Natural killer cell (primary cell): ENCODE data around the gene C1orf146. TPM values are rescaled to one million over a fixed set of nuclear protein-coding genes. Genes with fewer than 3 reads are reported as not detected.

Source experiments
- ATAC-seq, 3 donors: fragments of 150-1000 bp in 2 of 3; fragments of 200-7000 bp in 1 of 3; cut with Tn5 transposase; 1 replicate in 1 of 3; 2 replicates in 2 of 3; pipeline ENCODE4 v1.10.0; 2021; ENCODE audit warnings: mild to moderate bottlenecking in 2 of 3, moderate library complexity in 2 of 3
- DNase-seq, 2 donors: peaks; one replicate each; pipeline versions ENCODE4 v3.0.0 to v3.0.0-alpha.2; 2013 to 2021; ENCODE audit warnings: mixed read lengths in 1 of 2
- H3K27ac ChIP-seq: one replicate; pipeline ENCODE4 v1.5.1; 2013; ENCODE audit warnings: mild to moderate bottlenecking, low read length
- H3K27me3 ChIP-seq: one replicate; pipeline ENCODE4 v1.6.1; 2013; ENCODE audit warnings: low read length; ENCODE audit not compliant: control insufficient read depth, insufficient read depth
- H3K36me3 ChIP-seq: one replicate; pipeline ENCODE4 v1.6.1; 2013; ENCODE audit warnings: low read length; ENCODE audit not compliant: control insufficient read depth, insufficient read depth
- H3K4me1 ChIP-seq: one replicate; pipeline ENCODE4 v1.6.1; 2013; ENCODE audit warnings: low read length; ENCODE audit not compliant: control insufficient read depth, insufficient read depth
- H3K4me3 ChIP-seq: one replicate; pipeline ENCODE4 v1.5.1; 2013; ENCODE audit warnings: low read length
- H3K9me3 ChIP-seq: one replicate; pipeline ENCODE4 v1.6.1; 2013; ENCODE audit warnings: low read length; ENCODE audit not compliant: control insufficient read depth, insufficient read depth
- H3K27ac Mint-ChIP-seq, 2 donors: one replicate each; pipeline ENCODE4 v1.8.0; 2022; ENCODE audit warnings: mild to moderate bottlenecking in 2 of 2, mixed read lengths in 2 of 2, moderate library complexity in 1 of 2
- H3K27me3 Mint-ChIP-seq, 2 donors: one replicate each; pipeline ENCODE4 v1.8.0; 2022; ENCODE audit warnings: low read depth in 2 of 2, mixed read lengths in 2 of 2
- H3K36me3 Mint-ChIP-seq: one replicate; pipeline ENCODE4 v1.8.0; 2022; ENCODE audit warnings: mixed read lengths
- H3K4me1 Mint-ChIP-seq, 2 donors: one replicate each; pipeline ENCODE4 v1.8.0; 2022; ENCODE audit warnings: mixed read lengths in 2 of 2
- H3K4me3 Mint-ChIP-seq: one replicate; pipeline ENCODE4 v1.8.0; 2022; ENCODE audit warnings: mild to moderate bottlenecking, moderate library complexity, mixed read lengths
- H3K9me3 Mint-ChIP-seq, 2 donors: one replicate each; pipeline ENCODE4 v1.8.0; 2022; ENCODE audit warnings: mixed read lengths in 2 of 2
- WGBS: methylation state at CpG from one replicate; pipeline ENCODE4 v1.1.7; 2013; ENCODE audit warnings: missing lambda C conversion rate; ENCODE audit not compliant: insufficient coverage; 5-methylcytosine and 5-hydroxymethylcytosine counted together
- intact Hi-C: fragments of 100-400 bp; cut with micrococcal nuclease; formaldehyde crosslinking; loops from one replicate; pipeline ENCODE4 v1.14.2; 2022
- total RNA-seq, 4 donors: library from RNA; stranded (reverse); fragments of 120-200 nt in 1 of 4; gene quantifications; one replicate each; pipeline versions ENCODE4 v1.2.3 to v1.2.4, GENCODE V29; 2013 to 2022
- TF ChIP-seq, protein P1 (sequence below): fragments of 200-600 bp; IDR thresholded peaks from one replicate; pipeline ENCODE4 v1.8.0; 2022; ENCODE audit warnings: antibody characterized with exemption

C1orf146 gene
- total RNA-seq, 3 donors from 2014 or later (not counting 1 experiment from before 2014, with no cell fraction given), result not detected

DNA sequence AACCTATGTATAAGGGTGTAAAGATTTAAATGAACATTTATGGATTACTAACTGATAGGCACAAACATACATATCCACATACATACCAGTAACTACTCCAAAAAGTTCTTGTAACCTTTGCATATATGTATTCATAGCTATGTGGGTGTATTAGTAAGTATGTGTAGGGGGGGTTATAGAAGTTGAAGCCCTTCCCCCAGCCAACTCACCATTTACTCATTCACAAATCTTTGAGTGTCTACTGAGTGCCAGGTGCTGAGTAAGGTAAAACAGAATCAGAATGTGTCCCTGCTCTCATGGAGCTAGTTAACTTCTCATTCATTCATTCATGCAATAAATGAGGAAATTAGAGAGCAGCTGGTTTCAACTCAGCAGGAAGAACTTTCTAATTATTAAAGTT is 1.3 kb downstream of the C1orf146 start:
- no peak for DNase-seq
- no peak overlapping the region for H3K4me3 ChIP-seq
- H3K9me3 Mint-ChIP-seq, result no peaks in the 10 kb centered on the region
- intact Hi-C loops, result no loop called here
- H3K4me1 Mint-ChIP-seq, result no peaks in the 10 kb centered on the region
- H3K36me3 ChIP-seq, result no peaks in the 10 kb centered on the region
- no peak for ATAC-seq
- H3K4me1 ChIP-seq, result no peaks in the 10 kb centered on the region
- no peak overlapping the region for H3K4me3 Mint-ChIP-seq
- no peaks in the 10 kb centered on the region for H3K36me3 Mint-ChIP-seq
- peaks cover 4 to 9% of the 10 kb centered on the region in 2 donors for H3K27me3 Mint-ChIP-seq
- H3K9me3 ChIP-seq, result no peaks in the 10 kb centered on the region
- H3K27me3 ChIP-seq, result no peaks in the 10 kb centered on the region
- TF ChIP-seq, protein P1, sequence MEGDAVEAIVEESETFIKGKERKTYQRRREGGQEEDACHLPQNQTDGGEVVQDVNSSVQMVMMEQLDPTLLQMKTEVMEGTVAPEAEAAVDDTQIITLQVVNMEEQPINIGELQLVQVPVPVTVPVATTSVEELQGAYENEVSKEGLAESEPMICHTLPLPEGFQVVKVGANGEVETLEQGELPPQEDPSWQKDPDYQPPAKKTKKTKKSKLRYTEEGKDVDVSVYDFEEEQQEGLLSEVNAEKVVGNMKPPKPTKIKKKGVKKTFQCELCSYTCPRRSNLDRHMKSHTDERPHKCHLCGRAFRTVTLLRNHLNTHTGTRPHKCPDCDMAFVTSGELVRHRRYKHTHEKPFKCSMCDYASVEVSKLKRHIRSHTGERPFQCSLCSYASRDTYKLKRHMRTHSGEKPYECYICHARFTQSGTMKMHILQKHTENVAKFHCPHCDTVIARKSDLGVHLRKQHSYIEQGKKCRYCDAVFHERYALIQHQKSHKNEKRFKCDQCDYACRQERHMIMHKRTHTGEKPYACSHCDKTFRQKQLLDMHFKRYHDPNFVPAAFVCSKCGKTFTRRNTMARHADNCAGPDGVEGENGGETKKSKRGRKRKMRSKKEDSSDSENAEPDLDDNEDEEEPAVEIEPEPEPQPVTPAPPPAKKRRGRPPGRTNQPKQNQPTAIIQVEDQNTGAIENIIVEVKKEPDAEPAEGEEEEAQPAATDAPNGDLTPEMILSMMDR, result no peak
- H3K27ac Mint-ChIP-seq, result no peak overlapping the region
- no peak overlapping the region for H3K27ac ChIP-seq

DNA sequence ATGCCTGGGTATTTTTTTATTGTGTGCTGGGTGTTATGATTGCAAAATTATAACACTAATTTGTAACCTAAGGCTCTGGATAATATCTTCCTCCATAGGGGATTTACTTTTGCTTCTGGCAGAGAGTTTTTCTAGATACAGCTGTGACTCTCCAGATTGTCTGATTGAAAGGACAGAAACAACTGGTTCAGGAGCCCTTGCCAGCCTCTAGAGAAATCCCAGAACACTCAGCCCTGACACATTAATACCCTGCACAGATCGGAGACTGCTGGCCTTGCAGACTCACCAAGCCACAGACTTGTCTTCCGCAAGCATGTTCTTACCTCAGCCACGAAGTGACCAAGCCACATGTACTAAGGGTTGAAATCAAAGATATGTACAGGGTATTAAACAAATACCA is 10.7 kb downstream of the C1orf146 start:
- WGBS, result 91% methylated on average over 3 of the region's 3 CpGs
- Histone ChIP-seq H3K27me3 (no peaks in the 10 kb centered on the region), H3K36me3 (no peaks in the 10 kb centered on the region), H3K4me3 (no peak overlapping the region), H3K27ac (no peak overlapping the region), H3K9me3 (no peaks in the 10 kb centered on the region), H3K4me1 (no peaks in the 10 kb centered on the region)
- Mint-ChIP-seq H3K9me3 (no peaks in the 10 kb centered on the region), H3K27me3 (peaks cover 9 to 13% of the 10 kb centered on the region in 2 donors), H3K4me3 (no peak overlapping the region), H3K27ac (no peak overlapping the region), H3K4me1 (no peaks in the 10 kb centered on the region), H3K36me3 (no peaks in the 10 kb centered on the region)
- ATAC-seq, result no peak
- TF ChIP-seq, protein P1, result no peak
- no peak for DNase-seq
- intact Hi-C loops, result no loop called here

DNA sequence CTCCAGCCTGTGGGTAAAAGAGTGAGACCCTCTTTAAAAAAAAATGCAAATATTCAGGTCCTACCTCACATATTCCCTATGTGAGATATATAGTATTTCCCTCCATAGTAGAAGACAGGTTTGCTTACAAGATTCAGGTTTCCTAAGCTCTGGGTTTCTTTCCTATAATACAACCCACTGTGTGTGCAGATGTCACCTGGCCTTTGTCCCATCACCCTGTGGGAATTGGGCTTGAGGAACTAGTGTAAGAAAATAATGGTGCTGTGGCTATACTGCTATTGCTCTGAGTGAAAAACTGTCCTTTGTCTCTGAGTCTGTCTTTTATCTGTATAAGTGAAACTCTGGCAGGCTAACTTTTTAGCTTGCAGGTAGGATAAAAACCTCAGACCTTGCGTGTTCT is 13.0 kb downstream of the C1orf146 start:
- intact Hi-C loops, result no loop called here
- no peaks in the 10 kb centered on the region for H3K36me3 Mint-ChIP-seq
- 95% methylated on average over 1 of the region's 1 CpG for WGBS

DNA sequence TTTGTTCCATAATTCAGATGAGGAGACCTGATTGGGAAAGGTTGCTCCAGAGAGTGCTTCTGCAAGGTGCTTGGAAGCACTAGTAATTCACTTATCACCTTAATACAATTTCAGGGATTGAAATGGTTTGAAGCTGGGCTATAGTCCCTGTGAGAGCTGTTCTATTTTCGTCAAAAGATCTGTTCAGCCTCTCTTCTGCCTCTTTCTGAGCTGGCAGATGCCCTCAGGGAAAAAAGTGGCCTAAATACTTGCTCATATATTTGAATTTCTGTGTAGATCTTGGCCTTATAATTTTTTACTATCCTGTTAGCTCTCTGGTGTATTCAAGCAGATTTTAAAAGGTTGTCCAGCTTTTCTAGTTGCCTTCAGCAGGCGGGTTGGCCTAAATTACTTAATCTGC is 22.3 kb downstream of the C1orf146 start:
- H3K27me3 Mint-ChIP-seq, result peaks cover 7 to 11% of the 10 kb centered on the region in 2 donors
- H3K4me3 Mint-ChIP-seq, result no peak overlapping the region
- no peak overlapping the region for H3K27ac ChIP-seq
- TF ChIP-seq, protein P1, result no peak
- H3K27me3 ChIP-seq, result no peaks in the 10 kb centered on the region
- H3K9me3 Mint-ChIP-seq, result no peaks in the 10 kb centered on the region
- no peak overlapping the region for H3K4me3 ChIP-seq
- no peak overlapping the region for H3K27ac Mint-ChIP-seq
- no peaks in the 10 kb centered on the region for H3K36me3 Mint-ChIP-seq
- no peaks in the 10 kb centered on the region for H3K4me1 ChIP-seq
- intact Hi-C loops, result no loop called here
- H3K36me3 ChIP-seq, result no peaks in the 10 kb centered on the region
- DNase-seq (no peak), ATAC-seq (no peak)
- H3K4me1 Mint-ChIP-seq, result no peaks in the 10 kb centered on the region
- WGBS, result 96% methylated on average over 2 of the region's 2 CpGs
- no peaks in the 10 kb centered on the region for H3K9me3 ChIP-seq

More for the DNA sequence above, 13.0 kb downstream of the C1orf146 start:
- Histone ChIP-seq H3K36me3 (no peaks in the 10 kb centered on the region), H3K27me3 (no peaks in the 10 kb centered on the region), H3K4me3 (no peak overlapping the region), H3K4me1 (no peaks in the 10 kb centered on the region), H3K9me3 (no peaks in the 10 kb centered on the region), H3K27ac (no peak overlapping the region)
- TF ChIP-seq, protein P1, result no peak
- no peaks in the 10 kb centered on the region for H3K9me3 Mint-ChIP-seq
- H3K27ac Mint-ChIP-seq, result no peak overlapping the region
- H3K4me1 Mint-ChIP-seq, result no peaks in the 10 kb centered on the region
- ATAC-seq (no peak), DNase-seq (no peak)
- peaks cover 9 to 13% of the 10 kb centered on the region in 2 donors for H3K27me3 Mint-ChIP-seq
- no peak overlapping the region for H3K4me3 Mint-ChIP-seq
